ENCODE results near the gene GK.
"Not testable (repeated sequence)": the region's sequence is repeated elsewhere in the genome, so short reads cannot be mapped to it uniquely, and the experiment has no call there.

The GK gene

GRCh38 chrX:30654989-30655607 lies 1.9 kb downstream of the GK start:
- no peak for DNase-seq

GRCh38 chrX:30655991-30656390 lies 2.8 kb downstream of the GK start:
- DNase-seq: no peak

- DNase-seq: no peak
Observed at GRCh38 chrX:30657196-30658161, 4.3 kb downstream of the GK start.

GRCh38 chrX:30659421-30659820 lies 6.2 kb downstream of the GK start:
- no peak for DNase-seq

DNA sequence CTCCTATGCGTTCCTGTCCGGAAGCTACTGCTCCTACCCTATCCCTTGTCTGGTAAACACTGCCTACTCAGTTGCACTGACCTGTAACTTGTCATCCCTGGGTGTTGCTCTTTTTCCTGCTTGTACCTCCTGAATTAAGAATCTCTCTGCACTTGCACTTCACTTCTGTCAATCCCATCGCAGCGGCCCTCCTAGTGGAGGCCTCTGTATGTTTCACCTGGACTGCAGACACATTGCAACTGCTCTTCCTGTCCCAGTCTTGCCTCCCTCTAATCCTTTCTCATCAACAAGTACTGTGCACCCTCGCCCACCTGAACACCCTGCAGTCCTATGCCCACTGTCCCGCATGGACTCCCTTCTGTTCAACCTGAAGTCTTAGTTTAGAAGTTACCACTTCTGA lies 8.0 kb downstream of the GK start:
- DNase-seq: no peak

DNA sequence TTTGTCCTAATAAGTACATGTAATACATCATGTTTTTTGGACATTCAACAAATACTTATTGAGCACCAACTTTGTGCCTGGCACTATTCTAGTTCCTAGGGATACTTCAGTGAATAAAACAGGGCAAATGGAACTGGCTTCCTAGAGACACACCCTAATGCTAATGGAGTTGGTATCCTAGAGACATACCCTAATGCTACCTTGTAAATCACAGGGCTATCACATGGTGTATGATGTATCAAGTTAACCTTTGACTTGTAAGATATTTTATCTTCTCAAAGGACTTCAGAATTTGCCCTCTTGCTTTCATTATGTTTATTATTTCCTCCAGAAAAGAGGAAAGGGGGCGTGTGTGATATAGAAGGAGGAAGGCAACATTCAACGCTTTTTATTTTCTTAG lies 10.1 kb downstream of the GK start:
- DNase-seq: no peak

DNA sequence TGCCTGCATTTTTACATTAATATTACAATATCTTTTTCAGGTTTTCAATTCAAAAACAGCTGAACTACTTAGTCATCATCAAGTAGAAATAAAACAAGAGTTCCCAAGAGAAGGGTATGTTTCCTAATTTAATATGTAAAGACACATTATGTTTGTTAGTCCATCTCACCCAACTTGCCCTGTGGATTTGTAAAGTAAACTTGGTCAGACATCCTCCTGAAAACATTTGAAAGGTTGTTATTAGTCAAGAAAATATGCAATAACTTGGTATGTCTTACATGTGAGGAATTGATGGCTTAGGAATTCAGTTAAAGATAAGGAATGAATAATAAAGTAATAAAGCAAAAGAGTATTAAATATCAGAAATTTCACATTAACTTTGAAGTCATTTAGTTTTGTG lies 12.2 kb downstream of the GK start:
- DNase-seq: no peak

DNA sequence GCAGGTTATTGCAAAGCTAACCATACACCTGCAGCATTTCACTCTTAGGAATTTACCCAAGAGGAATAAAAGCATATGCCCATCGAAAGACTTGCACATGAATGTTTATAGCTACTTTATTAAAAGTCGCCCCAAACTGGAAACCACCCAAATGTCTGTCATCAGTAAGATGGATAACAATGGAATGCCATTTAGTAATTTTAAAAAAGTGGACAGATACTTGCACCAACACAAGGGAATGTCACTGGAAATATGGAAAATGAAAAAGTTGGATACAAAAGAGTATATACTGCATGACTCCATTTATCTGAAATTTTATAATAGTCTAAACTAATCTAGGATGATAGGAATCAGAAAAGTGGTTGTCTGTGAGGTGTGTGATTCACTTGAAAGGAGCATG lies 12.9 kb downstream of the GK start:
- DNase-seq: no peak

GRCh38 chrX:30668581-30668980 lies 15.4 kb downstream of the GK start:
- DNase-seq: no peak

DNA sequence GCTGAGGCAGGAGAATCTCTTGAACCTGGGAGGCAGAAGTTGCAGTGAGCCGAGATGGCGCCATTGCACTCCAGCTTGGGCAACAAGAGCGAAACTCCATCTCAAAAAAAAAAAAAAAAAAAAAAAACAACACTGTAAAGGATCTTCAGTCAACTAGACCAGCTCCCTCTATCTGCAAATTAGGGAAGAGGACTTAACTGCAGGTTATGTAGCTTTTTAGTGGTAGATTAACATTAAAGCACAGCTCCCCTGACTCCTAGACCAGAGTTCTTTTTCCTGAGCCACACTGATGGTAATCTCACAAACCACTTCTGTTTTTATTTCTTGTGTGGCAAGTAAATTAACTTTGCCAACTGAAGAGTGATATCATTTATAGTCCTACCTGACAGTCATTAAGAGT lies 18.0 kb downstream of the GK start:
- DNase-seq: not testable (repeated sequence)

GRCh38 chrX:30673127-30673796 lies 20.0 kb downstream of the GK start:
- no peak for DNase-seq

- DNase-seq: no peak
Observed at GRCh38 chrX:30673884-30674598, 20.8 kb downstream of the GK start.

- DNase-seq: no peak
Observed at GRCh38 chrX:30674799-30675198, 21.6 kb downstream of the GK start.

GRCh38 chrX:30679369-30679768 lies 26.1 kb downstream of the GK start:
- DNase-seq: no peak

- DNase-seq: no peak
Observed at GRCh38 chrX:30680618-30681017, 27.4 kb downstream of the GK start.

DNA sequence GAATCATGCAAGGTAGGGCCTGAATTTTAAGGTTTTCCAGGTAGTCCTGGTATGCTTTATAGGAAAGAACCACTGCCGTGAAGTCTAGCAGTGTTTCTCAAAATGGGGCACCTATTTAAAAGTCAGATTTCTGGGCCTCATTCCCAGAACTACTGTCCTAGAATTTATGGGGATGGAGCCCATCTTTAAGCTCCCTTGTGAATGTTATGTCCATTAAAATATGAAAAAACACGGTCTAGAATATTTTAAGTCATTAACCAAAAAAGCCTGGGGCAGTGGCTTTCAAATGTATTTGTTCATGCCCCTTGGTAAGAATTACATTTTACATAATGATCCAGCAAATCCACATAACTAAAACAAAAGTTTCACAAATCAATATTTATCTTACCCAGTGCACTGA lies 35.4 kb downstream of the GK start:
- DNase-seq: no peak

DNA sequence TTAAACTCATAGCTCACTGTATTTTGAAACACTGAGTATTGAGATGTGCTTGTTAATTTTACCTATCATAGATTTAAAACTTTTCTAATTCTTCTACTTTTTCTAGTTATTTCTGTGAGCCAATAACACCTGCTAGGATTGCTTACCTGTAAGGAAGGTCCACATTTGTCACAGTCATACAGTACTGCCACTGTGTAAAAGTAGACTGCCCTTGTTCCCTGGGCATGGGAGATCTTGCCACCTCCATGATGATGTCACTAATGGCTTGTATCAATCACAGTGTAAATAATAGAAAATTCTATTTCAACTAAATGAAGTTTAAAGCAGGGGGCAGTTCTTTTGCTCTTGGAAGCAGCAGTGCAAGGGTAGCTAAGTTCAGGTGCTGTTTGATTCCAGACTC lies 35.9 kb downstream of the GK start:
- DNase-seq: no peak

- no peak for DNase-seq
Observed at GRCh38 chrX:30690330-30690729, 37.1 kb downstream of the GK start.

- no peak for DNase-seq
Observed at GRCh38 chrX:30693999-30694650, 40.9 kb downstream of the GK start.

DNA sequence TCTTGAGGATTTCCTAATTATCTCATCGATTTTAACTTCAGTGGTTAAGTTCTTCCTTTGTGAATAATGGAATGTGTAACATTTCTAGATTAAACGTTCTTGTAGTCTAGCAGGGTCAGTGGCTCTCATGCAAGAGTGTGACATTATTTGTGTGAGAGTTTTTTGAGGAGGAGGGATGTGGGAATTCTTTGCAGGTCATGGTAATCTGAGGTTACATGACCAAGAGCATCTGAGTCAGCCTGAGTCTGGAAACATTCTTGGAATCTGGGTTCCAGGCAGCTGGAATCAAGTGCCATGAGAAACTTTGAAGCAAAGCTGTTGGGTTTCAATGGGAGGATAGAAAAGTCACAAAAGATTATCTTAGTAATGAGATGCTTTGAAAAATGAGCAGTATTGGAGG lies 49.5 kb downstream of the GK start:
- DNase-seq: no peak

GRCh38 chrX:30706216-30706775 lies 53.1 kb downstream of the GK start:
- no peak for DNase-seq

DNA sequence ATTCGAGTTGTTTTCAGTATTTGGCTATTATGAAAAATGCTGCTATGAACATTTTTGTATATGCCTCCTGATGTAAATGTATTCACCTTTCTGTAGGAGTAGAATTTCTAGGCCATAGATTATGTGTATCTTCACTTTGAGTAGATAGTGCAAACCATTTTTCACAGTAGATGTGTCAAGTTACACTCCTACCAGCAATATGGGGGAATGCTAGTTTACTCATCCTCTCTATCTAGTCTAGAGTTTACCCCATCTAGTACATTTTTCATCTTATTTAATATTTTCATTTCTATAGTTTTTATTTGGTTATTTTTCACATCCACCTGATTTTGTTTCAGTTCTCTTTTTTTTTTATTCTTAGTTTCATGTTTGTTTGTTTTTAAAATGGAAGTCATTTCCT lies 59.0 kb downstream of the GK start:
- DNase-seq: no peak

Data from NCI-H2171 treated with DMSO at 0.1 percent for 48 hours (cell line).